Smooth muscle cell (in vitro differentiated cells): ENCODE measurements around the gene SPTAN1. TPM values are rescaled to one million over a fixed set of nuclear protein-coding genes. Genes with fewer than 3 reads are reported as not detected.

ENCODE experiments used
- DNase-seq: peaks from one replicate; lab custom pipeline; 2025; ENCODE audit not compliant: unreplicated experiment; lab: John Stamatoyannopoulos, UW
- H2AFZ ChIP-seq: fragments of 200-600 bp; sonication (generic); 2 replicates; pipeline ENCODE4 v1.6.0; 2016; ENCODE audit warnings: antibody characterized with exemption, low read depth, mild to moderate bottlenecking
- H3F3A ChIP-seq: fragments of 200-600 bp; sonication (generic); 2 replicates; pipeline ENCODE4 v1.6.0; 2017; ENCODE audit warnings: antibody characterized with exemption, low read depth
- H3K27ac ChIP-seq: fragments of 200-600 bp; sonication (generic); 2 replicates; pipeline ENCODE4 v1.5.1; 2016; ENCODE audit warnings: low read depth, mild to moderate bottlenecking
- H3K27me3 ChIP-seq: fragments of 200-600 bp; sonication (generic); 2 replicates; pipeline ENCODE4 v1.6.1; 2016; ENCODE audit warnings: low read depth, mild to moderate bottlenecking
- H3K36me3 ChIP-seq: fragments of 200-600 bp; sonication (generic); 2 replicates; pipeline ENCODE4 v1.5.1; 2016; ENCODE audit warnings: low read depth
- H3K4me1 ChIP-seq: fragments of 200-600 bp; sonication (generic); 2 replicates; pipeline ENCODE4 v1.5.1; 2016; ENCODE audit warnings: low read depth
- H3K4me2 ChIP-seq: fragments of 200-600 bp; sonication (generic); 2 replicates; pipeline ENCODE4 v1.6.0; 2016; ENCODE audit warnings: mild to moderate bottlenecking
- H3K4me3 ChIP-seq: fragments of 200-600 bp; sonication (generic); 2 replicates; pipeline ENCODE4 v1.5.1; 2016; ENCODE audit warnings: mild to moderate bottlenecking
- H3K79me2 ChIP-seq: fragments of 200-600 bp; sonication (generic); 2 replicates; pipeline ENCODE4 v1.6.0; 2016; ENCODE audit warnings: low read depth, mild to moderate bottlenecking
- H3K9ac ChIP-seq: fragments of 200-600 bp; sonication (generic); 2 replicates; pipeline ENCODE4 v1.6.0; 2016; ENCODE audit warnings: low read depth
- H3K9me3 ChIP-seq: fragments of 200-600 bp; sonication (generic); replicated peaks from 2 replicates; pipeline ENCODE4 v1.5.1; 2016; ENCODE audit warnings: low read depth
- H4K20me1 ChIP-seq: fragments of 200-600 bp; sonication (generic); 2 replicates; pipeline ENCODE4 v1.6.0; 2016; ENCODE audit warnings: low read depth
- CTCF ChIP-seq: fragments of 200-600 bp; sonication (generic); IDR thresholded peaks from 2 replicates; pipeline ENCODE4 v1.5.1; 2017; ENCODE audit warnings: borderline replicate concordance, mild to moderate bottlenecking, antibody characterized with exemption; ENCODE audit not compliant: insufficient read depth, poor library complexity, severe bottlenecking
- WGBS: methylation state at CpG from one replicate; pipeline ENCODE4 v1.1.7; 2016; ENCODE audit warnings: low lambda C conversion rate; 5-methylcytosine and 5-hydroxymethylcytosine counted together
- polyA plus RNA-seq: library from polyadenylated mRNA; unstranded; fragments of >200 nt; fragmentation: Nextera tagmentation; extraction: Ambion mirVana; gene quantifications from 2 replicates; pipeline ENCODE4 v1.2.1, GENCODE V29; 2016
- small RNA-seq: library from RNA; depleted of rRNA; stranded (forward); fragments of <200 nt; gene quantifications from one replicate; pipeline ENCODE3, GENCODE V24; 2014
- total RNA-seq: library from RNA; depleted of rRNA; stranded (reverse); fragments of >200 nt; gene quantifications from 2 replicates; pipeline ENCODE4 v1.2.3, GENCODE V29; 2014

Gene SPTAN1
- total and polyA plus RNA-seq, 2 experiments from 2014 or later: 84.9 to 145 TPM

- DNase-seq: no peak
- WGBS: 99% methylated on average over 4 of the region's 4 CpGs
These were observed 123.0 kb downstream of the SPTAN1 start for GRCh38 chr9:128675382-128675781.

GRCh38 chr9:128677794-128678193, 125.4 kb downstream of the SPTAN1 start:
- no peaks in the 10 kb centered on the region for H3K4me1 ChIP-seq
- H3K9me3 ChIP-seq: no peaks in the 10 kb centered on the region
- H3K27ac ChIP-seq: no peak overlapping the region
- H3K4me2 ChIP-seq: no peak overlapping the region
- H3K27me3 ChIP-seq: no peaks in the 10 kb centered on the region
- no peaks in the 10 kb centered on the region for H3K79me2 ChIP-seq
- H3K4me3 ChIP-seq: no peak overlapping the region
- H3F3A ChIP-seq: no peaks in the 10 kb centered on the region
- H4K20me1 ChIP-seq: no peaks in the 10 kb centered on the region
- H3K9ac ChIP-seq: no peak overlapping the region
- 89% methylated on average over 10 of the region's 10 CpGs for WGBS
- DNase-seq: no peak
- TF ChIP-seq CTCF: no peak
- no peak overlapping the region for H2AFZ ChIP-seq
- no peaks in the 10 kb centered on the region for H3K36me3 ChIP-seq

More at GRCh38 chr9:128675382-128675781, 123.0 kb downstream of the SPTAN1 start:
- H3K4me2 ChIP-seq: no peak overlapping the region
- TF ChIP-seq CTCF: no peak
- no peaks in the 10 kb centered on the region for H3K9me3 ChIP-seq
- no peak overlapping the region for H3K4me3 ChIP-seq
- no peaks in the 10 kb centered on the region for H4K20me1 ChIP-seq
- no peaks in the 10 kb centered on the region for H3K79me2 ChIP-seq
- H3K36me3 ChIP-seq: no peaks in the 10 kb centered on the region
- H3K4me1 ChIP-seq: no peaks in the 10 kb centered on the region
- H3F3A ChIP-seq: no peaks in the 10 kb centered on the region
- no peaks in the 10 kb centered on the region for H3K27me3 ChIP-seq
- H3K27ac ChIP-seq: no peak overlapping the region
- no peak overlapping the region for H2AFZ ChIP-seq
- H3K9ac ChIP-seq: no peak overlapping the region

Small RNAs within 50 kb of the gene (small RNA-seq; reads per million reads assigned to genes)
- gene RNU7-171P: not detected

Other genes with a start within 250 kb of the SPTAN1 start
- 5.2 and 9.0 TPM in 2 replicates for gene TRUB2, start 230.1 kb upstream of the SPTAN1 start, total RNA-seq
- 25.1 and 33.2 TPM in 2 replicates for gene TRUB2, start 230.1 kb upstream of the SPTAN1 start, polyA plus RNA-seq
- 16.7 and 23.5 TPM in 2 replicates for gene COQ4, start 229.7 kb upstream of the SPTAN1 start, total RNA-seq
- gene COQ4, start 229.7 kb upstream of the SPTAN1 start, polyA plus RNA-seq: 37.5 and 51.0 TPM in 2 replicates
- 6.1 and 10.4 TPM in 2 replicates for gene SLC27A4, start 212.1 kb upstream of the SPTAN1 start, total RNA-seq
- gene SLC27A4, start 212.1 kb upstream of the SPTAN1 start, polyA plus RNA-seq: 10.3 and 16.0 TPM in 2 replicates
- 27.1 and 27.3 TPM in 2 replicates for gene URM1, start 181.2 kb upstream of the SPTAN1 start, total RNA-seq
- 41.2 and 48.7 TPM in 2 replicates for gene URM1, start 181.2 kb upstream of the SPTAN1 start, polyA plus RNA-seq
- 116 and 129 TPM in 2 replicates for gene CERCAM, start 131.7 kb upstream of the SPTAN1 start, total RNA-seq
- gene CERCAM, start 131.7 kb upstream of the SPTAN1 start, polyA plus RNA-seq: 310 and 357 TPM in 2 replicates
- 17.7 and 27.9 TPM in 2 replicates for gene ODF2, start 96.6 kb upstream of the SPTAN1 start, total RNA-seq
- 31.6 and 33.2 TPM in 2 replicates for gene ODF2, start 96.6 kb upstream of the SPTAN1 start, polyA plus RNA-seq
- gene GLE1, start 47.9 kb upstream of the SPTAN1 start, total RNA-seq: 14.1 and 16.0 TPM in 2 replicates
- gene GLE1, start 47.9 kb upstream of the SPTAN1 start, polyA plus RNA-seq: 11.2 and 11.8 TPM in 2 replicates
- 23.5 and 28.6 TPM in 2 replicates for gene DYNC2I2, start 104.3 kb downstream of the SPTAN1 start, total RNA-seq
- 50.9 and 58.3 TPM in 2 replicates for gene DYNC2I2, start 104.3 kb downstream of the SPTAN1 start, polyA plus RNA-seq
- gene SET, start 136.6 kb downstream of the SPTAN1 start, total RNA-seq: 262 and 380 TPM in 2 replicates
- 162 and 197 TPM in 2 replicates for gene SET, start 136.6 kb downstream of the SPTAN1 start, polyA plus RNA-seq
- 0.63 and 1.4 TPM in 2 replicates for gene PKN3, start 149.9 kb downstream of the SPTAN1 start, total RNA-seq
- 1.5 and 2.2 TPM in 2 replicates for gene PKN3, start 149.9 kb downstream of the SPTAN1 start, polyA plus RNA-seq
- gene ZDHHC12, start 171.5 kb downstream of the SPTAN1 start, total RNA-seq: 19.9 and 20.8 TPM in 2 replicates
- gene ZDHHC12, start 171.5 kb downstream of the SPTAN1 start, polyA plus RNA-seq: 31.3 and 49.0 TPM in 2 replicates
- gene ZER1, start 219.3 kb downstream of the SPTAN1 start, total RNA-seq: 35.1 and 38.4 TPM in 2 replicates
- gene ZER1, start 219.3 kb downstream of the SPTAN1 start, polyA plus RNA-seq: 30.6 and 34.6 TPM in 2 replicates
- 7.6 and 25.5 TPM in 2 replicates for gene TBC1D13, start 234.7 kb downstream of the SPTAN1 start, total RNA-seq
- gene TBC1D13, start 234.7 kb downstream of the SPTAN1 start, polyA plus RNA-seq: 27.4 and 29.3 TPM in 2 replicates